Inflammatory macrophage treated with lipopolysaccharide for 1 hour (primary cell): Measurements from ENCODE around the gene FGFR4.

Experiments used
- DNase-seq, 2 donors: peaks; one replicate each; pipeline ENCODE4 v3.0.0-alpha.2; 2020 to 2022

Gene FGFR4

DNA sequence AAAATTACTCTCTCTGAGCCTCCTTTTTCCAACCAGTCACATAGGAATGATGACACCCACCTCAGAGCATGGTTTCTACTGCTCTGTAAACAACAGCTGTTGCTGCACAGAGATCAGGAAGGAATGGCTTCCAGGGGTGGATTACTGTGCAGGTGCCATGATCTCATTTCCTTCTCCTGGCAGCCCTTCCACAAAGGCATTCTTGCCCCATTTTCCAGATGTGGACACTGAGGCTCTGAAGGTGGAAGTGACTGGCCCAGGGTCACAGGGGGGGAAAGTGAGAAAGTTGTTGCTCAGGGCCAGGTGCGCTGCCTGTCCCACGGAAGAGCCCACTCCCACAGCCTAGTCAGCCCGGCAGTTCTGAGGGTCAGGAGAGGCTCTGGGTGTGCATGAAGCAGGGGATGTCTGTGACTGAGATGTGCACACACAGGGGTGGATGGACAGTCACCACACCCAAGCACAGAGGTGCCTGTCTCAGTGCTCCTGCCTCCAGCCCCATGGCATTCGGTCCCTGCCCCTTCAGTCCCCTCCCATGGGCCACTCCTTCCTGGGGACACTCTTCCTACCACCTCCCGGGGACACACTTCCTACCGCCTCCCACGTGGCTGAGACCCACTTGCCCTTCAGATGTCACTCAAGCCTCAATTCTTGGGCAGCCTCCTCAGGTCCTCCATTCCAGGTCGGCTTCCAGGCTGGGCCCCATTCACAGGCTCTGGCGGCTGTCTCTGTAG is 17.0 kb downstream of the FGFR4 start:
- DNase-seq = no peak

DNA sequence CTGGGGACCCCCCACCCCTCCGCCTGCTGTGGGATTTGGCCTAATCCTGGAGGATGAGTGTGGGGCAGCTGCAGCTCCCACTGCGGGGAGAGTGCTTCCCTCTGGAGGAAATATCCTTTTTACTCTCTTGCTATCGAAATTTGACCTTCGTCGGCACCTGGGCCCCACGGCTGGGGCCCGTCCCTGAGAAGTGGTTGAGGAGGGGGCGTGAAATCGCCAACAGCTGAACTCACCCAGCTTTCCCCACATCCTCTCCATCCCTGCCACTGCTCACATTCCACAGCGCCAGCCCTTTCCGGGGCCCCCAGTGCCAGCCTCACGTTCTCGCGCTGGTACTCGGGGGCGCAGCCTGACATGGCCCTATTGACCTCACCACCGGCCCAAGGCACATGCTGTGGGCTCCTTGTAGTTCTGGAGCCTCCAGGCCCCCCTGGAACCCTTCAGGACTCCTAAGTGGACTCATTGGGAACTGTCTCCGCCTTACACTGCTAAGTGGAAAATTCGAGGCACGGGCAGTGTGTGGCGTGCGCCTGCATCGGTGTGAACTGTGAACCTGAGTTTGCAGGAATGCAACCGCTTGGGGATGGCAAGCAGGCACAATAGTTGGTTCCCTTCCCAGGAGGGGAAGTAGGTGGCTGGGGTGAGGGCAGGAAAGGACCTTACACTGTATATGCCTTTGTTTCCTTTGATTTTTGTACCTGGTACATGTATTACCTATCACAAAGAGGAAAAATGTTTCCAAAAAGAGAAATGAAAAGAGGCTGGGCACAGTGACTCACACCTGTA is 19.2 kb downstream of the FGFR4 start:
- no peak for DNase-seq

DNA sequence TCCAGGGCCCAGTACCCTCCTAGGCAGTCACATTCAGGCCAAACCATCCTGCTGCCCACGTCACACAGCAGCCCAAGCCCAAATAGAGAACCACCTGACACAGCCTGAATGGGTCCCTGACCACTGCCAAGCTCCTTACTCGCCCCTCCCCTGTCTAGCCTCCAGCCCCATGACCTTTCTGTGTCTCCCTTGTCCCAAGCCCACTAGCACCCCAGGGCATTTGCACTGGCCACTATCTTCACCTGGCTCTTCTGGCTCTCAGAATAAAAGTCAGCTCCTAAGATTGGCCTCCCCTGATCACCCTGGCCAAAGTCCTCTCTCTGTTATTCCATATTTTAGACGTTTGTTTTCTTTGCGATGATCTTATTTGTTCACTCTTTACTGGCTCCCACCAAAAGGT is 20.4 kb downstream of the FGFR4 start:
- no peak for DNase-seq

- no peak for DNase-seq
Observed at GRCh38 chr5:177109810-177110209, 23.1 kb downstream of the FGFR4 start.

DNA sequence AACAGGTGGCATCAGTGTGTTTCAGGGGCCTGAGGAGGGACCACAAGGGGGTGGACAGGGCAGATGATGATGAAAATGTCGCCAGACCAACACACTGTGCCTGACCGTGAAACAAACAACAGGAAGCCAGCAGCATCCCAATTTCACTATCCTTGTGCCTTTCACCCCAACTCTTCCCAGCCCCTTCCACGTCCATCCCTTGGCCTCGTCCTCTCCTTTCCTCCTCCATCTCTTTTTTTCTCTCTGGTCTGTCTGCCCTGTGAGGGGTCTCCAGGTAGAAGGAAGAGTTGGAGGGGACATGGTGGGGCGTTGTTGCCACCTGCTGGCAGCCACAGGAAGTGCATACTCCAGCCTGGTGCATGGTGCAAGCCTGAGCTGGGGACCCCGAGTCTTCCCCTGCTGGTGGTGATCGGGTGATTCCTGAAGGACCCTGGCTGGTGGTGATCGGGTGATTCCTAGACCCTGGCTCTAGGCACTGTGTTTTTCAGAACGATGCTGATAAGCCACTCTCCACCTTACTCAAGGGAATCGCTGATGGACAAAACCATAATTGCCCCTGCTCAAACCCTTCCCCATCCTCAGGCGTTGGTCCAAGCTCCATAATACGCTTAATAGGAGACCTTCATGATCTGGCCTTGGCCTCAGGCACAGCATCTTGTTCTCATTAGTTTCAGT is 25.1 kb downstream of the FGFR4 start:
- peak in 1 of 2 donors; percentile 63 for DNase-seq

DNA sequence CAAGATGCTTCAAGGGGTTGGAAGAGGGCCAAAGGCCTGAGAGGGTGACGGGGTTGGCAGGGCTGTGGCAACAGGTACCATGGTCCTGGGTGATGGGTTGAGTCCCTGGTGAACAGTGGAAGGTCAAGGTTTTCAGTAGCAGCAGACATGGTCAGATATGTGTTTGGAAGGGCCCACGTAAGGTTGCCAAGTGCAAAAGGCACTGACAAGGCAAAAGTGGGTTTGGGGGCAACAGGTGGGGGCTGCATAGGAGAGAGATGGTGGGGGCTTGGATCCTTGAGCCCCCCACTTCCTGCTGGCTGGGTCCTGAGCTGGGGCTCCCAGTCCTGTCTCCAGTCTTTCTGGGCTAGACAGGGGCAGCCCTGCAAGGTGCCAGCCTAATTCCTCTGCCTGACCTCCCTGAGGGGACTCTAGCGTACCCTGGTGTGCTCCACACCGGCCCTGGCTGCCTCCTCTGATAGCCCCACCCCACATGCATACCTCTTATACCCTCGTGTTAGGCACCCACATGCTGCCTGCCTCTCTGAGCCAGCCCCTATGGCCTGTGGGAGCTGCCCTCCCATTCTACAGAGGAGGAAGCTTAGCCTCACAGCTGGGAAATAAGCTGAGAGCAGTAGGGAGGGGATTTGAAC is 26.0 kb downstream of the FGFR4 start:
- no peak for DNase-seq

- DNase-seq = peak; percentile 48 to 95
Observed at GRCh38 chr5:177113566-177114424, 27.1 kb downstream of the FGFR4 start.

- peak; percentile 74 to 80 for DNase-seq
Observed at GRCh38 chr5:177116631-177117373, 30.1 kb downstream of the FGFR4 start.

GRCh38 chr5:177117441-177118045 is 30.8 kb downstream of the FGFR4 start:
- DNase-seq = no peak

GRCh38 chr5:177122566-177122965 is 35.9 kb downstream of the FGFR4 start:
- no peak for DNase-seq

GRCh38 chr5:177123789-177124485 is 37.2 kb downstream of the FGFR4 start:
- no peak for DNase-seq

DNA sequence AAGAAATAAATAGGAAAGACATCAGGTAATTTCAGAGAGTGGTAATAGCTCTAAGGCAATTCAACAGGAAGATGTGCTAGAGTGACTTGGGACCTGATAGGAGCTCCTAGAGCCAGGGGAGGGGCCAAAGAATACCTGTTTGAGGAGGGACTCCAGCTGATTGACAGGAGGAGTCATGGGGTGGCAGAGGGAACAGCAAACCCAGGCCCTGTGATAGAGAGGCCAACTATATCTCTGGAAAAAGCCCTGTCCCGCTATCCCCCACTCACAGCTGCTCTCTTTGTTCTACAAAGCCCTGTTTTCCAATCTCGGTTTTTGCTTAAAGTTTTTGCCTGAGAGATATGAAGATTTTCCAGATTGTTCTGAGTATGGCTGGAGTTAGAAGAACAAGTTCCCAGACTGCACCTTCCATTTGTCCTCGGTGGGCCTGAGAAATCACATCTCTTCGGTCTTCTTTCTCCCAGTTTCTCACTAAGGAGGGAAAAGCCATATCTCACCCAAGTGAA is 37.8 kb downstream of the FGFR4 start:
- DNase-seq = no peak

DNA sequence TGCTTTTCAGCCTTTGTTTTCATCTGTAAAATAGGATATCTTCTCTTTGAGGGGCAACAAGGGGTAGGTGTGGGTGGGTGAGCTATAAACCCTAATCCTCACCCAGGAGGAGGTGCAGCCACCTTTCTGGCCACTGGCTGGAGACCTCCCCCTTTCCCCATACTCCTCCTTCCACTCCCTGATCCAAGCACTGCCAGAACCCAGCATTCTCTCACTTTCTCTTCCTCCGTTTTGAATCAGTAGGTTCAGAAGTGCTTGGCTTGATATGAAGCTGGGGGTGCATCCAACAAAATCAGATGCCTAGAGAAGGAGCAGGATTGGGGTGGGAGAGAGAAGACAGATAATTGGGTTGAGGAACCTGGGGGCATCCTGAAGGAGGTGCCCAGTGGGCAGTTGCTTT is 40.1 kb downstream of the FGFR4 start:
- no peak for DNase-seq

DNA sequence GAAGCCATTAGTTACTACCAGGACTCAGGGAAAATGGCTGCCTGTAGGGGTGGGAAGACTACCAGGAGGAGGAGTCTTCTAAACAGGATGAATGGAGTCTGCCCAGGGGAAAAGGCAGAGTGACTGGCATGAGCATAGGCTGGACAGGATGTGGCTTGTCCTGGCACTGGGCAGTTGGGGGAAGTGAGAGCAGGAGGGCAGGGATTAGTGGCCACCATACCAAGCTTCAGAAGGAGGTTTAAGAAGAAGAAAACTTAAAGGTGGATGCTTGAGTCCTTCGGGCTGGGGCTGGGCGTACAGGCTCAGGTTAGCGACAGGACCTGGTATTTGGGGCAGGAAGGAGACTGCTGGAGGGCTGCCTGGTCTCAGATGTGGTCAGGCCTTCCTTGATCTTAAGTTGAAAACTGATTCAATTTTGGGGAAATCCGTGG is 41.9 kb downstream of the FGFR4 start:
- DNase-seq = no peak

DNA sequence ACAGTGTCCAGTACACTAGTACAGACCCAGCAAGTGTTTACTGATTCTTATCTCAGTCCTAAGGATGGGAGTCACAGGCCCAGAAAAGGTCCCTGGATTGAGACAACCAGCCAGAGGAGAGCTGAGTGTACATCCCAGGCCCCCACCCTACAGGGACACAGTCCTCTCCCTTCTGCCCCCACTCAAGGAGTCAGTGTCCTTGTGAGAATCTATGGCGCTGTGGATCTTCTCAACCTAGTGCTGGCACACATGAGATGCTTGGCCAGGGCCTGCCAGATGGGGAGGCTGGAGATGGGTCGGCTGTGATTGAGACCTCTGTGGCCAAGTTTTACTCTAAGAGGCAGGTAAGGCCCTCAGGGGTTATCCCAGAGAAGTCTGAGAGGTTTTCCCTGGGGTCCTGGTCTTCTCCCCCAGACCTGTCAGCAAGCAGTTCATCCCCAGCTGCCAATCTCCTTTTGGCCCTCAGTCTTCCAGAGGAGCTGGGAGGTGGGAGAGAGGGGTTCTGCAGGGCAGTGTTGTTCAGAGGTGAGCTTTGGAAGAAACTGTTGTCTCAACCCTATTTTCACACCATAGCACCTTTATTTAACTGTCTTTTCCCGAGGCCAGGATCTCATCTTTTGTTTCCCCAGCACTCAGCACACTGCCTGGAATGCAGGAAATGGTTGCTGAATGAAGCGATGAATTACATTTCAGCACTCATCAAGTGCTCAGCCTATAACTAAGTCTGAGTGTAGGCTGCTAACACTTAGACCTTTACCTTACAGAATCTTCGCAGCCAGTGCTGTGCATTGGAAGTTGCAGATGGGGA is 43.7 kb downstream of the FGFR4 start:
- no peak for DNase-seq

GRCh38 chr5:177131019-177131320 is 44.3 kb downstream of the FGFR4 start:
- no peak for DNase-seq

DNA sequence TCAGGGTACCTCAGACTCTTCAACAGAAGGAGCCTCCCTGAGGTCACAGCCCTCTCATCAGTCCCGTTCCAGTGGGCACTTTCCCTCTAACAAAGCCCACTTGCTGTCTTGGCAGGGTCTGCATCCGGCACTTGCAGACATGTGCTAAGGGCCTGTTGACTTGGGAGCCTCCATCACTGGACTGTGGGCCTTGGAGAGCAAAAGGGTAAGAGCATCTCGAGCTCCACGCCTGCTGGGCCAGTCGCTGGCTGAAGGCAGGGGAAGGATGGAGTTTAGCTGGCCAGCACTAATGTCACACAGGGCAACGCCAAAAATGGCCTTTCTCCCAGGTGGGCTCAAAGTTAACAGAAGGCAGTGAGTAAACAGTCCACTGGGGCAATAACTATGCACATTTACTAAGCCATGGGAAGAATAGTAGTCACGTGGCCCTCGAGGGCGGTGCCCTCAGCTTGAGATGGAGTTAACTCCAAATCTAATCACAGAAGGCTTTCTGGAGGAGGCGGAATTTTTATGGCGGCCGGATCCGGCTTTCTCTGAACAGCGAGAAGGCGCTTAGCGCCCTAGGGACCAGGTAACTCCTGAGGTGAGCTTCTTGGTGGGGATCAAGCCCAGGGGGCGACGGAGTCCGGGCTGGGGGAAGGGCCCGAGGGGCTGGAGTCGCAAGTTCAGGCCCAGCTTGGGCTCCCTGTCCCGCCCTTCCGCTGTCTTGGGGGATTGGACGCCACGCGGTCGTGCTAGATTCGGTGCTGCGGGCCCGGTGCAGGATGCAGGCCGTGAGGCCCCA is 44.8 kb downstream of the FGFR4 start:
- DNase-seq = no peak
